Measurements from ENCODE around the gene ARID1B.

GRCh38 chr6:157019115-157019641 is 242.0 kb downstream of the ARID1B start:
- TF ChIP-seq CTCF (conservative IDR thresholded peaks at IDR 0.05) (no peak), ZFX (IDR thresholded peaks at IDR 0.05) (no peak)
